ENCODE results near the gene CD300A.
"Not testable (repeated sequence)": the region's sequence is repeated elsewhere in the genome, so short reads cannot be mapped to it uniquely, and the experiment has no call there.

Gene CD300A

DNA sequence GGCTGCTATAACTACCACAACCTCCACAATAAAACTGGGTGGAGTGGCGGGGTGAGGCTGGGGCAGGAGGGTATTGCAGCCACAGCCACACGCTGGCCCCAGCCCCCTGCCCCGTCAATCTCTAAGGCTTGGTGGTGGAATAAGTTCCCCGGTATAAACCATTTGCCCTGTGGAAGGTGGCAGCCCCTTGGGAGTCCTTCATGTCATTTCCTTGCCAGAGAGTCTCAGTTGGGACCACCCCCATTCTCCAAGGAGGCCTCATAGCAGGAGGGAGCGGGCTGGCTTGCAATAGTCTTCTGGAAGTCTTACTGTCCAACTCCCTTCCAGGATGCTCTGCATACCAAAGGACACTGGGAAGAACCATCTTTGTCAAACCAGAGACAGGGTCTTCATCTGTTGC lies 19.4 kb downstream of the CD300A start:
- no peak for DNase-seq

DNA sequence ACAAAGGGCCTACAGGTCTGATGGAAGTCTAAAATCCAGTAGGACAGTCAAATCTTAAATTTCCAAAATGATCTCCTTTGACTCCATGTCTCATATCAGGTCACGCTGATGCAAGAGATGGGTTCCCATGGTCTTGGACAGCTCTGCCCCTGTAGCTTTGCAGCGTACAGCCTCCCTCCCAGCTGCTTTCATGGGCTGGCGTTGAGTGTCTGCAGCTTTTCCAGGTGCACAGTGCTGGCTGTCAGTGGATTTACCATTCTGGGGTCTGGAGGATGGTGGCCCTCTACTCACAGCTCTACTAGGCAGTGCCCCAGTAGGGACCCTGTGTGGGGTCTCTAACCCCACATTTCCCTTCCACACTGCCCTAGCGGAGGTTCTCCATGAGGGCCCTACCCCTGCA lies 21.8 kb downstream of the CD300A start:
- DNase-seq: not testable (repeated sequence)

DNA sequence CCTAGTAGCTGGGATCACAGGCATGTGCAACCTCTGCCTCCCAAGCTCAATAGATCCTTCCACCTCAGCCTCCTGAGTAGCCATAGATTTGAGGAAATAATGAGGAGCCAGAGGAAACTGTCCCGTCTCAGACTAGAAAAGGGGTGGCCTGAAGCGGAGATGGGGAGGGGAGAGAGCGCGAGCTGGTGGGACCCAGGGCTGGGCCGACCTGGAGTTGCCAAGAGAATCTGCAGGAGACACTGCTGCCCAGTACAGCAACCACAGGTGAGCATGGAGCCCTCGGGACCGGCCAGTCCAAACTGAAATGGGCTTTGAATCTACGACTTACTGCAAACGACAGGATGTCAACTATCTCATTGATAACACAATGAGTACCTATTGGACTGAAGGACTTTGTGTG lies 24.3 kb downstream of the CD300A start:
- no peak for DNase-seq

DNA sequence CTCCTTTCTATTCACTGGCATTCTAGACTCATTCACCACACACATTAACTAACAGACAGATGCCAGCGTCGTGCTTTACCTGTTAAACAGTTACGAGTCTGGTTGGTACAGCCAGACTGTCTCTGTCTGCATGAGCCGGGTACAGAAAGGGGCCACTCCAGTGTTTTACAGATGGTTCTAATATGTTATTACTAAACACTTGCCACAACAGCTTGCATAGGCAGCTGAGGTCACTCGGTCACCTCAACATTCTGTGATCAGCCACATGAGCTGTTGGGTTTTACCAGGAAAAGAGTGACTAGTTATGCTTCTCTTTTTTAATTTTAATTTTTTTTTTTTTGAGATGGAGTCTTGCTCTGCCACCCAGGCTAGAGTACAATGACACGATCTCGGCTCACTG lies 25.2 kb downstream of the CD300A start:
- no peak for DNase-seq

DNA sequence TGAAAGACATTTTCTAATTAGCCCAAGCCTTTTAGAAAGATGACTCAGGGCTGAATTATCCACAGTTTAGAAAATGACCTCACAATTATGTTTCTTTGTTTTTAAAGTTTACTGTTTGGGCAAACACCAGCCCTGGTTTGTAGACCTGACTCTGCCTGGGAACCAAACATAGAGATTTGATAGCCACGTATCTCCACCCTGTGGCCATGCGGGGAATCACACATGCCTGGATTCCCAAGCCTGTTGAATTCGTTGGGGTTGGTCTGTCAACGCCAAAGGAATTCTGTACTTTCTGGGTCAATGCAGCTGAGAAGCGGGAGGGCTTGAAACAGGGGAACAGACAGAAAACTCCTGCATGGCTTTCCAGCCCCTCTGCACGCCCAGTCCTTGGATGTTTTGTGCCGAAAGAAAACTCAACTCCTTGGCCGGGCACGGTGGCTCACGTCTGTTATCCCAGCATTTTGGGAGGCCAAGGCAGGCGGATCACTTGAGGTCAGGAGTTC lies 26.9 kb downstream of the CD300A start:
- DNase-seq: peak; percentile 77

DNA sequence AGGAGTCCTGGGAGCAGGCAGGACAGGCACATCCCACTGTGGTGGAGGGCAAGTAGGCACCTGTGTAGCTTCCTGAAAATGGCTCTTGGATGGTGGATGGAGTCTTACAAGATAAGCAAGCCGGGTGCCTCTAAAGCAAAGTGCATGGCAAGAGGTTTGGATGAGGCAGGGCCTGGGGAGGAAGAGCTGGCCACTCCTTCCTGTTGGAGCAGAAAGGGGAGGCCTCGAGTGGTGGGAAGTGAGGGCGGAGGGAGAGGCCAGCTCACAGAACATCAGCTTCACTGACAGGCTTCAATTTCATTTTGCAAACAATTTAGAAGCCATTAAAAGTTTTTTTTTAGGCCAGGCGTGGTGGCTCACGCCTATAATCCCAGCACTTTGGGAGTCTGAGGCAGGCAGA lies 31.0 kb downstream of the CD300A start:
- no peak for DNase-seq

DNA sequence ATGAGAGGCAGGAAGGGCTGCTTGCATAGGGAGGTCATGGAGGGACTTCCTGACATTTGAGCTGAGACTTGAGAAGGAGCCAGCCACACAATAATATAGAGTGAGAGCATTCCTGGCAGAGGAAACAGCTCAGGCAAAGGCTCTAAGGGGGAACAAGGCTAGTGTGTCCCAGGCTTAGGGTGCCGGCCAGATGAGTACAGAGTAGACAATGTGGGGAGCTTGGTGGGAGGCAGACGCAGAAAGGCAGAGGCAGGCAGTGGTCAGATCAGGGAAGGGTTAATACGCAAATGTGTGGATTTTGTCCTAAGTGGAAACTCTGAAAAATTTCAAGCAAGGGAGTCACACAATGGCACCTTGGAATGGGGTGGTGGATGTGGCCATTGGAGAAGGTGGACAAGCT lies 33.6 kb downstream of the CD300A start:
- no peak for DNase-seq

DNA sequence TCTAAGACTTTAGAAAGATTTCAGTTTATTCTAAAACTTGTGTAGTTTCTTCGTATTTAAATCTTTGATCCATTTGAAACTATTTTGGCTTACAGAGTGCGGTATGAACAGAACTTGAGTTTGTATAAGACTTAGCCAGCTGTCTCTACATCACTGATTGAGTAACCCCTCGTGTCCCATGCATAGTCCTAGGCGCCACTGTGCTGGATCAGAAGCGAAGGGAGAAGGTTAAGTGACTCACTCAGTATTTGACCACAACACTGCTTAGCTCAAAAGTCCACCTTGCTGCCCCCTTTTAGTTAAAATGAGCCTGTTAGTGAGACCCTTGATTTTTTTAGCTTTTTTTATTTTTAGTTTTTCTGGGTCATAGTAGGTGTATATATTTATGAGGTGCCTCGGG lies 36.4 kb downstream of the CD300A start:
- no peak for DNase-seq

DNA sequence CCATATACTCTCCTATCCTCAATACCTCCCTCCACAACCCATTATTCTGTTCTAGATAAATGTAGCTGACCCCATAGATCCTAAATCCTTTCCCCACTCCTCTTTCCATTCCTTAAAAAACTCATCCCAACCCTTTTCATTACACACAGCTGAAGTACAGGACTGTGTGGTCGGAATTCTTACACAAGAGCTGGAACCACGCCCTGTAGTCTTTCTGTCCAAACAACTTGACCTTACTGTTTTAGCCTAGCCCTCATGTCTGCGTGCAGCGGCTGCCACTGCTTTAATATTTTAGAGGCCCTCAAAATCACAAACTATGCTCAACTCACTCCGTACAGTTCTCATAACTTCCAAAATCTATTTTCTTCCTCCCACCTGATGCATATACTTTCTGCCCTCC lies 37.5 kb downstream of the CD300A start:
- not testable (repeated sequence) for DNase-seq

DNA sequence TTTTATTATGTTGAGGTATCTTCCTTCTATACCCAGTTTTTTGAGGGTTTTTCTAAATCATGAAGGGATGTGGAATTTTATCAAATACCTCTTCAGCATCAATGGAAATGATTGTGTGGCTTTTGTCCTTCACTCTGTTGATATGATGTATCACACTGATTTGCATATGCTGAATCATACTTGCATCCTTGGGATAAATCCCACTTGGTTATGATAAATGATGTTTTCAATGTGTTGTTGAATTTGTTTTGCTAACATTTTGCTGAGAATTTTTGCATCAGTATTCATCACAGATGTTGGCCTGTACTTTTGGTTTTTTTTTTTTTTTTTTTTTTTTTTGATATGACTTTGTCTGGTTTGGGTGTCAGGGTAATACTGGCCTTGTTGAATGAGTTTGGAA lies 41.7 kb downstream of the CD300A start:
- no peak for DNase-seq

DNA sequence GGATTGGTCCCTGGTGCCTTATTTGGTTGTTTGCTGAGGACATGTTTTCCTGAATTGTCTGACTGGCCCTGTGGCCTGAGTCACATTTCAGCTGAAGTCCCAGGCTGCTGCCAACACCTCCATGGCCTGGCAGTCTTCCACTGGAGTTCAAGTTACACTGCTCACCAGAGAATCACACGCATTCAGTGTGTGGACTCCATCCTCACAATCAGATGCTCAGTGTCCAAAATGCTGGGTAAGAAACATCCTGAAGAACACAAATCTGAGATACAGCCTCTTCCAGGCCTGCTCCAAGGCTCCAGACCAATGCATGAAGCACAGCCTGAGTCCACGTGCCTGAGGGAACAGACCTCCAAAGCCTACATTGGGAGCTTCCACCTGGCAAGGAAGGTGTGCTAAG lies 45.6 kb downstream of the CD300A start:
- DNase-seq: no peak

DNA sequence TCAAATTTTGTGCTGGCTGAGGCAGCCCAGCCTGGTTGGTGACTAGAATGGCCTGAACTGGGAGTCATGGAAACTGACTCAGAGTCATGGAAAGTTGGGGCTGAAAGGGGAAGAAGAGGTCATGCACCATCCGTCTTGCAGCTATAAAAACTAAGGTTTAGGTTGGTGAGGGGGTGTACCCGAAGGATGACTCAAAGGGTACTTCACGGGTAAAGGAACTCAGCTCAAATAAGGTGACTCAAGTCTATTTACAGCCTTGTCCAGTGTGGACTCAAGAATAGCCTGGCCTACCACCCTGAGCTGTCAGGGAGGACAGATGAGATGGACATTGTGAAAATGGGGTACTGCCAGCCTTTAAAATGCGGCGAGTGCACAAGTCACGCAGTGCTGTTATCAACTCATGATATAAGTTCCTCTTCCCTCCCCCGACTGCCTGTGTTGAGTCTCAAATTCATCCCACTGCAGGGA lies 46.2 kb downstream of the CD300A start:
- no peak for DNase-seq

DNA sequence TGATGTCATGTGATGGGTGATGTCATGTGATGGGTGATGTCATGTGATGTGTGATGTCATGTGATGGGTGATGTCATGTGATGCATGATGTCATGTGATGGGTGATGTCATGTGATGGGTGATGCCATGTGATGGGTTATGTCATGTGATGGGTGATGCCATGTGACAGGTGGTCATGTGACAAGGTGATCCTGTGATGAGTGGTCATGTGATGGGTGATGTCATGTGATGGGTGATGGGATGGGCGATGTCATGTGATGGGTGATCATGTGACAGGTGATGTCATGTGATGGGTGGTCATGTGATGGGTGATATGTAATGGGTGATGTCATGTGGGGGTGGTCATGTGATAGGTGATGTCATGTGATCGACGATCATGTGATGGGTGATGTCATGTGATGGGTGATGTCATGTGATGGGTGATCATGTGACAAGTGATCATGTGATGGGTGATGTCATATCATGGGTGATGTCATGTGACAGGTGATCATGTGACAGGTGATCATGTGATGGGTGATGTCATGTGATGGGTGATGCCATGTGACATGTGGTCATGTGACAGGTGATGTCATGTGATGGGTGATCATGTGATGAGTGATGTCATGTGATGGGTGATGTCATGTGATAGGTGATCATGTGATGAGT lies 47.7 kb downstream of the CD300A start:
- DNase-seq: peak; percentile 47

DNA sequence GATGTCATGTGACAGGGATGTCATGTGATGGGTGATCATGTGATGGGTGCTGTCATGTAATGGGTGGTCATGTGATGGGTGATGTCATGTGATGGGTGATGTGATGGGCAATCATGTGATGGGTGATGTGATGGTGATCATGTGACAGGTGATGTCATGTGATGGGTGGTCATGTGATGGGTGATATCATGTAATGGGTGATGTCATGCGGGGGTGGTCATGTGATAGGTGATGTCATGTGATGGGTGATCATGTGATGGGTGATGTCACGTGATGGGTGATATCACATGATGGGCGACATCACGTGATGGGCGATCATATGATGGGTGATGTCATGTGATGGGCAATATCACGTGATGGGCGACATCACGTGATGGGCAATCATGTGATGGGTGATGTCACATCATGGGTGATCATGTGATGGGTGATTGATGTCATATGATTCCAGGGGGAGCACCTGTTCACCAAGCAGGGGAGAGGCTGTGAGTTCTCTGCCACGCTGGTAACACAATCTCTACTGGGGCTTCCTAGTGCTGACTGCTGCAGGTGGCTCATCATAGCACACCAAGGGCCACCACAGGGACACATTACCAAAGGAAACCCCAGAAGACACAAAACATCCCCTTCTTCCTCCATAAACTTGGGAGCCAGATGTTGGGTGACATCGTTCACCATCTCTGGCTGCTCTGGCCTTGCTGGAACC lies 48.3 kb downstream of the CD300A start:
- peak; percentile 47 for DNase-seq

DNA sequence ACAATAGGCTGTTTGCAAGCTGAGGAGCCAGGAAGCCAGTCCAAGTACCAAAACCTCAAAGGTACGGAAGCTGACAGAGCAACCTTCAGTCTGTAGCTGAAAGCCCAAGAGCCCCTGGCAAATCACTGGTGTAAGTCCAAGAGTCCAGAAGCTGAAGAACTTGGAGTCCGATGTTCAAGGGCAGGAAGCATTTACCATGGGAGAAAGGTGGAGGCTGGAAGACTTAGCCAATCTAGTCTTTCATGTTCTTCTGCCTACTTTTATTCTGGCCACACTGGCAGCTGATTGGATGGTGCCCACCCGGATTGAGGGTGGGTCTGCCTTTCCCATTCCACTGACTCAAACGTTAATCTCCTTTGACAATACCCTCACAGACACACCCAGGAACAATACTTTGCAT lies 49.5 kb downstream of the CD300A start:
- DNase-seq: no peak

DNA sequence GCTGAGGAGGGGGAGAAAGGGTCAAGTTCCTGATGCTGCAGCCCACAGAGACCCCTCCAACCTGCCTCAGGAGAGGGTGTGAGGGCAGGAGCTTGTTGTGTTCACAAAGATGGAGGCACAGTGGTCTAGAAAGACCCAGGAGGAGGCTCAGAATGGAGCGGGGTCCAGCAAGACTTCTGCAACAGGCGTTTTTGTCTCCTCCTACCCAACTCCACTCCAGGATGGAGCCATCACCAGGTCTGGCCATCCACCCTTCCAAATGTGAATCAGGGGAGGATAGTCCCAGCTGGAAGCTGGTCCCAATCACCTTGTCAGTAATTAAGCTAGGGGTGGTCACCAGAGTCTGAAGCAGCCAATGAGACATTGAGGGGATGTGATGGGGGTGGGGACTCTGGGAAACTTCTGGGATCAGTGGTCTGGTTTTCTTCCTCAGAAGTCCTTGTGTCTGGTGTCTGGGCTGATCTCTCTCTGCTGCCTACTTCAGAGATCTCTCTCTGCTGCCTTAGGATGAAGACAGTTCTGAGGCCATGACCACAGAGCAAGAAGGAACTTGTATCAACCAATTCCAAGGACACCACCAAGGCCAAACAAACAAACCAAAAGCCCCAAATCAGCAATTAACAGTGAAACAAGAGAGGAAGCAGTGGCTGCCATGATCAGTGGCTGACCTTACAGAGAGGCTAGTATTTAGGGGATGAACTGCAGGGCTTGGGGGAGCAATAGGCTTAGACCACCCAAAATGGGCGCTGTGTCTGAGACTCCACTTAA lies 50.3 kb downstream of the CD300A start:
- no peak for DNase-seq

DNA sequence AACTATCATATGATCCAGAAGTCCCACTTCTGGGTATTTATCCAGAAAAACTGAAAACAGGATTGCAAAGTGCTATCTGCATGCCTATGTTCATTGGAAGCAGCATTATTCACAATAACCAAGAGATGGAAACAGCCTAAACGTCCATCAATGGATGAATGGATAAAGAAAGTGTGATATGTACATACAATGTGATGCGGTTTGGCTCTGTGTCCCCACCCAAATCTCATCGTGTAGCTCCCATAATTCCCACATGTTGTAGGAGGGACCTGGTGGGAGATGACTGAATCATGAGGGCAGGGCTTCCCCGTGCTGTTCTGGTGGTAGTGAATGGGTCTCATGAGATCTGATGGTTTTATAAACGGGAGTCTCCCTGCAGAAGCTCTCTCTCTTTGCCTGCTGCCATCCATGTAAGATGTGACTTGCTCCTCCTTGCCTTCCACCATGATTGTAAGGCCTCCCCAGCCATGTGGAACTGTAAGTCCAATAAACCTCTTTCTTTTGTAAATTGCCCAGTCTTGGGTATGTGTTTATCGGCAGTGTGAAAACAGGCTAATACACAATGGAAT lies 52.1 kb downstream of the CD300A start:
- DNase-seq: not testable (repeated sequence)

DNA sequence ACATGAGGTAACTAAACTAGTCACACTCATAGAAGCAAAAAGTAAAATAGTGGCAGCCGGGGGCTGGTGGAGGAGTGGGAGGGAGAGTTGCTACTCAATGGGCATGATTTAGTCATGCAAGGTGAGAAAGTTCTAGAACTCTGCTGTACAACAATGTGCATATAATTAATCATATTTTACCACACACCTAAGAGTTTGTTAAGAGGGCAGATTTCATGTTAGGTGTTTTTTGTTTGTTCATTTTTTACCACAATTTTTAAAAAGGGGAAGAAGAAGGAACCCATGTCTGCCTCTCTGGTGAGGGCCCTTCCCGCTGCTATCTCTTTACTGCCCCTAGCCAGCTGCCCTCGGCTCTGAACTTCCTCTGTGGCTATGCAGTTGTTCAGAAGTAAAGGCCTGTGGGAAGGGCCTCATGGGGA lies 53.6 kb downstream of the CD300A start:
- DNase-seq: no peak

DNA sequence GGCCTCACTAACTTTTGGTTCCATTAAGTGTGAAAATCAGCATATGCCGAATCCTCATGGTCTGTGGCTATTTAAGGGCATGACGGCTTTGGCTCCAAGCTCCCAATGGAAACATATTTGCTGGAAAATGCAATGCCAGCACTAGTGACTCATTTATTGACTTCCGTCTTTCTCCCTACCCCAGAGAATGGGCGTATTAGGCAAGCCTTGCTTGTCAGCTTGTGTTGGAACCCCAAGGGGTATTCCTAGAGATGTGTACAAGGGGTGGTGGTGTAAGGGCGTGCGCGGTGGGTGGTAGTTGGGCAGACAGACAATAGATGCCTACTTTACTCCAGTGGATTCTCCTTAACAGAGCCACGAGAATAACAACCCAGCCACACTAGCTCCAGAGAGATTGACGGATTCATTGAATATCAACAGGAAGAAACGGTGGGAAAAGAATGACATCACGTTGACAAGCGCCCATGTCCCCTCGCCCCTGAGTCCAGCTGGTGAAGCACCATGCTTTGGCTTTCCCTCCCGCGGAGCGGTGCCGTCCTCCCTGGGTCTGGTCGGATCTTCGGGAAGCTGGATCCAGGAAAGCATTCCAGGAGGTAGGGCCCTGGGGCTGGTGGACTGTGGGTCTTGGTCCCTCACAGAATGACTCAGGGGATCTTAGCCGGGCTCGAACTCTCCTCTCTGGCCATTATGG lies 54.5 kb downstream of the CD300A start:
- no peak for DNase-seq

DNA sequence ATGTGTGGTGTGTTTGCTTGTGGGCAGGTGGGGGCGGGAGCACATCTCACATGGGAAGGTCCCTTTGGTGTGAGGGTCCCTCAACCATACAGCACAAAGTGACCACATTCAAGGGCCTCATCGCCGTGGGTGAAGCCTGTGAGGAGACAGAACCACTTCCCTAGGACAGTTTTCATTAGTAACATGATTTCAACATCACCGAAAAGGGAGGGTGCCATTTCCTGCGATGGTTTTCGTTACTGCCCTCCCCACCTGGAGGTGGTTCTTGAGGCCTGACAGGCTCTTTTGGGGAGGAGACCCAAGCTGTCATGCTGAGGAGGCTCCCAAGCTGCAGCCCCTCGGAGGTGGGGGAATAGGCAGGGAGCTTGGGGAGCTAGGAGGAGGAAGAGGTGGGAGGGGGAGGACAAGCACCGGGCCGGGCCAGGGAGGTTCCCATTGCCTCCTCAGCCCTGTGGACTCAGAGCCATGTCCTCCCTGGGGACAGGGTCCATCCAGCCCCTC lies 55.3 kb downstream of the CD300A start:
- DNase-seq: no peak

DNA sequence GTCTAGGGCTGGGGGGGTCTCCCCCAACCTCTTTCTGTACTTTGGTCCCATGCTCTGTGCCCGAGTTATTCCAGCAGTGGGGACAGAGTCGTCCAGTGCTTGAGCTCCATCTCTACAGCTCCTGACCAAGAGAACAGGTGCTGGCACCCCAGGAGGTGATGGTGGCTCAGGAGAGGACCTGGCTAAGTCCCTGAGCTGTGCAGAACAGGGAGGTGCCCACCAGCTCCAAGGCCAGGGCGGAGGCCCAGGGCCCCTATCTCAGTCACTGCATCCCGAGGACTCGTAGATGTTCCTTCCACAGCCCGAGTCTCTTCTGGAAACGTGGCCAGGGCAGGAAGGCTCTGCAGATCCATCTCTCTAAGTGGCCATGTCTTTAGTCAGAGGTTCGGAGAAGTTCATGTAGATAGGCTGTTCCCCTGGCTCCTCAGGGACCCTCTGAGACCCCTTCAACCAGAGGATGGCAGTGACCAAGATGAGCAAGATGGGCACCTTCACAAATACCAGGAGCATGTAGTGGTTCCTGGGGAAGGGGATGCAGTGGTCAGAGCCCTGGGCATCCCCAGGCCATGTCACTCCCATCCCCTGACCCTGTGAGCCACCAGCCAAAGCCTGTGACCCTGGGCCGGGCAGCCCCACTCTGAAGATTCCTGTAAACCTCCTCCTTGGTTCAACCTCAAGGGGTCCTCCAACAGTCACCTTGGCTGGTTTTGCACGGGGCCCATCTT lies 56.1 kb downstream of the CD300A start:
- DNase-seq: no peak

DNA sequence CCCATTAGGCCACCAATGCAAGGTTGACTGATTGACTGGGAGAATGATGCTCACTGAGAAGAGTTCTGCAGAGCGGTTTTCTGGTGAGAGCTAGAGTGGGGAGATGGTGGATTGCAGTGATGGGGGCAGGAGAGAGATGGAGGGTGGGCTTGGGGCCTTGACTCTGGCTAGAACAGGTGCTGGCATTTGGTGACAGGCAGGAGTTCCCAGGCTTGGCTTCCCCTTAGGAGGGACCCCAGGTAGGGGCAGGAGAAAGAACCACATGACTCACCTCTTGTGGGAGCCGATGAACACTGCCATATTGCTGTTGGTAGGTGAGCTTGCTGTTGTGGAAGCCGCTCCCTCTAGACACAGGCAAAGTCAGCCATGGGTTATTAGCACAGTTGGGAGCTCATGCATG lies 56.9 kb downstream of the CD300A start:
- DNase-seq: no peak

Measured in NCI-H69 (cell line).